Measurements from ENCODE around the gene PIH1D1. TPM values are rescaled to one million over a fixed set of nuclear protein-coding genes. Genes with fewer than 3 reads are reported as not detected.
"Not testable (repeated sequence)": the region's sequence is repeated elsewhere in the genome, so short reads cannot be mapped to it uniquely, and the experiment has no call there.

PIH1D1 gene
- total RNA-seq, 1 experiment from 2014 or later, result 99.2 TPM

- DNase-seq (ENCODE audit: low spot score), result no peak
These were observed 29.5 kb upstream of the PIH1D1 start for GRCh38 chr19:49481020-49481683.

- DNase-seq (ENCODE audit: low spot score), result no peak
These were observed 28.5 kb upstream of the PIH1D1 start for GRCh38 chr19:49479975-49480628.

GRCh38 chr19:49475995-49476880 is 24.6 kb upstream of the PIH1D1 start:
- DNase-seq (ENCODE audit: low spot score), result no peak

GRCh38 chr19:49475191-49475917 is 23.7 kb upstream of the PIH1D1 start:
- no peak for DNase-seq (ENCODE audit: low spot score)

GRCh38 chr19:49474542-49474924 is 22.9 kb upstream of the PIH1D1 start:
- DNase-seq (ENCODE audit: low spot score), result no peak

GRCh38 chr19:49473868-49474541 is 22.4 kb upstream of the PIH1D1 start, which contains the start of gene FLT3LG:
TSS of gene FLT3LG (plus strand) at chr19:49474215. CDS start at chr19:49474640, 425 bp downstream.
- peak; percentile 78 for DNase-seq (ENCODE audit: low spot score)

GRCh38 chr19:49473501-49473867 is 21.9 kb upstream of the PIH1D1 start:
- not testable (repeated sequence) for DNase-seq (ENCODE audit: low spot score)

GRCh38 chr19:49472936-49473335 is 21.3 kb upstream of the PIH1D1 start:
- DNase-seq (ENCODE audit: low spot score), result no peak

GRCh38 chr19:49470615-49470978 is 19.0 kb upstream of the PIH1D1 start:
- DNase-seq (ENCODE audit: low spot score), result no peak

GRCh38 chr19:49469828-49470614 is 18.4 kb upstream of the PIH1D1 start:
- DNase-seq (ENCODE audit: low spot score), result no peak

- DNase-seq (ENCODE audit: low spot score), result peak; percentile 63
These were observed 17.3 kb upstream of the PIH1D1 start for GRCh38 chr19:49468746-49469447.

- DNase-seq (ENCODE audit: low spot score), result no peak
These were observed 16.6 kb upstream of the PIH1D1 start for GRCh38 chr19:49468199-49468598.

GRCh38 chr19:49465371-49465770 is 13.8 kb upstream of the PIH1D1 start:
- DNase-seq (ENCODE audit: low spot score), result no peak

- DNase-seq (ENCODE audit: low spot score), result no peak
These were observed 12.5 kb upstream of the PIH1D1 start for GRCh38 chr19:49463960-49464740.

- DNase-seq (ENCODE audit: low spot score), result no peak
These were observed 10.9 kb upstream of the PIH1D1 start for GRCh38 chr19:49462492-49462891.

- no peak for DNase-seq (ENCODE audit: low spot score)
These were observed 10.0 kb upstream of the PIH1D1 start for GRCh38 chr19:49461656-49462055.

GRCh38 chr19:49461130-49461529 is 9.5 kb upstream of the PIH1D1 start:
- DNase-seq (ENCODE audit: low spot score), result not testable (repeated sequence)

GRCh38 chr19:49459388-49459787 is 7.8 kb upstream of the PIH1D1 start:
- no peak for DNase-seq (ENCODE audit: low spot score)

GRCh38 chr19:49458567-49458903 is 6.9 kb upstream of the PIH1D1 start:
- no peak for DNase-seq (ENCODE audit: low spot score)

Data from H4 (cell line).